BE2C (cell line): ENCODE measurements around the gene NSFL1C.

Source experiments
- DNase-seq: peaks from one replicate; pipeline ENCODE4 v3.0.0-alpha.2; 2020
- H3K27me3 ChIP-seq: fragments of 250-450 bp; sonication (Bioruptor Pico); 2 replicates; pipeline ENCODE4 v1.5.1; 2020; ENCODE audit warnings: mild to moderate bottlenecking
- H3K36me3 ChIP-seq: fragments of 250-450 bp; sonication (Bioruptor Pico); 2 replicates; pipeline ENCODE4 v1.5.1; 2020; ENCODE audit warnings: mild to moderate bottlenecking
- H3K4me1 ChIP-seq: fragments of 250-450 bp; sonication (Bioruptor Pico); 2 replicates; pipeline ENCODE4 v1.5.1; 2020
- H3K4me3 ChIP-seq: 2 replicates; pipeline ENCODE4 v1.5.1; 2011; ENCODE audit warnings: low read depth, low read length
- H3K9me3 ChIP-seq: fragments of 250-450 bp; sonication (Bioruptor Pico); 2 replicates; pipeline ENCODE4 v1.5.1; 2020
- CTCF ChIP-seq: IDR thresholded peaks from 2 replicates; pipeline ENCODE4 v1.5.1; 2012; ENCODE audit warnings: mild to moderate bottlenecking, low read depth, low read length

The NSFL1C gene

GRCh38 chr20:1423206-1423605, 43.4 kb downstream of the NSFL1C start:
- no peak for DNase-seq
- no peak overlapping the region for H3K4me3 ChIP-seq
- no peaks in the 10 kb centered on the region for H3K27me3 ChIP-seq
- no peak for TF ChIP-seq CTCF
- no peaks in the 10 kb centered on the region for H3K36me3 ChIP-seq
- H3K4me1 ChIP-seq, result no peaks in the 10 kb centered on the region
- no peaks in the 10 kb centered on the region for H3K9me3 ChIP-seq

GRCh38 chr20:1422753-1423152, 43.9 kb downstream of the NSFL1C start:
- Histone ChIP-seq H3K4me1 (no peaks in the 10 kb centered on the region), H3K9me3 (no peaks in the 10 kb centered on the region), H3K36me3 (no peaks in the 10 kb centered on the region), H3K27me3 (no peaks in the 10 kb centered on the region), H3K4me3 (no peak overlapping the region)
- DNase-seq, result no peak
- no peak for TF ChIP-seq CTCF

- TF ChIP-seq CTCF, result no peak
- H3K9me3 ChIP-seq, result no peaks in the 10 kb centered on the region
- no peak overlapping the region for H3K4me3 ChIP-seq
- DNase-seq, result no peak
- H3K36me3 ChIP-seq, result no peaks in the 10 kb centered on the region
- peaks cover 2% of the 10 kb centered on the region; the same call in 1 of the 2 replicates for H3K27me3 ChIP-seq
- no peaks in the 10 kb centered on the region for H3K4me1 ChIP-seq
These were observed 46.6 kb downstream of the NSFL1C start for GRCh38 chr20:1420066-1420465.

GRCh38 chr20:1418350-1418749, 48.3 kb downstream of the NSFL1C start:
- no peak for DNase-seq
- Histone ChIP-seq H3K4me3 (no peak overlapping the region), H3K4me1 (no peaks in the 10 kb centered on the region), H3K9me3 (no peaks in the 10 kb centered on the region), H3K27me3 (peaks cover 2% of the 10 kb centered on the region; the same call in 1 of the 2 replicates), H3K36me3 (no peaks in the 10 kb centered on the region)
- no peak for TF ChIP-seq CTCF

- no peak overlapping the region for H3K4me3 ChIP-seq
- no peaks in the 10 kb centered on the region for H3K36me3 ChIP-seq
- H3K27me3 ChIP-seq, result peaks cover 2% of the 10 kb centered on the region; the same call in 1 of the 2 replicates
- no peak for TF ChIP-seq CTCF
- DNase-seq, result no peak
- H3K4me1 ChIP-seq, result no peaks in the 10 kb centered on the region
- H3K9me3 ChIP-seq, result no peaks in the 10 kb centered on the region
These were observed 48.9 kb downstream of the NSFL1C start for GRCh38 chr20:1417790-1418189.

GRCh38 chr20:1417273-1417672, 49.4 kb downstream of the NSFL1C start:
- no peaks in the 10 kb centered on the region for H3K4me1 ChIP-seq
- no peak overlapping the region for H3K4me3 ChIP-seq
- H3K9me3 ChIP-seq, result no peaks in the 10 kb centered on the region
- TF ChIP-seq CTCF, result no peak
- DNase-seq, result no peak
- no peaks in the 10 kb centered on the region for H3K36me3 ChIP-seq
- H3K27me3 ChIP-seq, result peaks cover 2% of the 10 kb centered on the region; the same call in 1 of the 2 replicates
